Activated CD8-positive, alpha-beta T cell treated with anti-CD3 and anti-CD28 coated beads for 36 hours (primary cell): ENCODE measurements around the gene EPHB6. TPM values are rescaled to one million over a fixed set of nuclear protein-coding genes. Genes with fewer than 3 reads are reported as not detected.
A peak's percentile ranks its signal among the peaks of the same experiment; 100 is the strongest.

Experiments used
- ATAC-seq: fragments of 200-7000 bp; cut with Tn5 transposase; one replicate; pipeline ENCODE4 v1.10.0; 2021; ENCODE audit warnings: mild to moderate bottlenecking, moderate library complexity
- CTCF ChIA-PET: fragments of 350-600 bp; sonication (Branson Sonifier 250); formaldehyde crosslinking; loops from one replicate; lab custom pipeline; 2021; ENCODE audit warnings: antibody characterized with exemption; lab: Charles Lee
- POLR2A ChIA-PET: fragments of 350-600 bp; sonication (Branson Sonifier 250); formaldehyde crosslinking; loops from one replicate; lab custom pipeline; 2021; ENCODE audit warnings: antibody characterized with exemption; lab: Charles Lee
- DNase-seq: peaks from one replicate; pipeline ENCODE4 v3.0.0-alpha.2; 2020
- H3K27ac Mint-ChIP-seq: one replicate; pipeline ENCODE4 v1.8.0; 2021; ENCODE audit warnings: mild to moderate bottlenecking, mixed read lengths
- H3K27me3 Mint-ChIP-seq: one replicate; pipeline ENCODE4 v1.8.0; 2021; ENCODE audit warnings: mixed read lengths
- H3K36me3 Mint-ChIP-seq: one replicate; pipeline ENCODE4 v1.8.0; 2021; ENCODE audit warnings: low read depth, mixed read lengths
- H3K4me1 Mint-ChIP-seq: one replicate; pipeline ENCODE4 v1.8.0; 2021; ENCODE audit warnings: low read depth, mixed read lengths
- H3K4me3 Mint-ChIP-seq: one replicate; pipeline ENCODE4 v1.8.0; 2021; ENCODE audit warnings: mild to moderate bottlenecking, moderate library complexity, mixed read lengths
- H3K9me3 Mint-ChIP-seq: one replicate; pipeline ENCODE4 v1.8.0; 2021; ENCODE audit warnings: mixed read lengths
- intact Hi-C: fragments of 100-400 bp; cut with micrococcal nuclease; formaldehyde crosslinking; loops from one replicate; pipeline ENCODE4 v1.10.0; 2022
- total RNA-seq, 2 experiments: library from RNA; stranded (reverse); gene quantifications; one replicate each; pipeline ENCODE4 v1.2.3, GENCODE V29; 2021
- TF ChIP-seq, protein P1 (sequence below): fragments of 200-600 bp; IDR thresholded peaks from one replicate; pipeline ENCODE4 v1.8.0; 2022; ENCODE audit warnings: antibody characterized with exemption, mild to moderate bottlenecking

Gene EPHB6
- total RNA-seq, 2 experiments from 2014 or later: 3.5 to 5.5 TPM

DNA sequence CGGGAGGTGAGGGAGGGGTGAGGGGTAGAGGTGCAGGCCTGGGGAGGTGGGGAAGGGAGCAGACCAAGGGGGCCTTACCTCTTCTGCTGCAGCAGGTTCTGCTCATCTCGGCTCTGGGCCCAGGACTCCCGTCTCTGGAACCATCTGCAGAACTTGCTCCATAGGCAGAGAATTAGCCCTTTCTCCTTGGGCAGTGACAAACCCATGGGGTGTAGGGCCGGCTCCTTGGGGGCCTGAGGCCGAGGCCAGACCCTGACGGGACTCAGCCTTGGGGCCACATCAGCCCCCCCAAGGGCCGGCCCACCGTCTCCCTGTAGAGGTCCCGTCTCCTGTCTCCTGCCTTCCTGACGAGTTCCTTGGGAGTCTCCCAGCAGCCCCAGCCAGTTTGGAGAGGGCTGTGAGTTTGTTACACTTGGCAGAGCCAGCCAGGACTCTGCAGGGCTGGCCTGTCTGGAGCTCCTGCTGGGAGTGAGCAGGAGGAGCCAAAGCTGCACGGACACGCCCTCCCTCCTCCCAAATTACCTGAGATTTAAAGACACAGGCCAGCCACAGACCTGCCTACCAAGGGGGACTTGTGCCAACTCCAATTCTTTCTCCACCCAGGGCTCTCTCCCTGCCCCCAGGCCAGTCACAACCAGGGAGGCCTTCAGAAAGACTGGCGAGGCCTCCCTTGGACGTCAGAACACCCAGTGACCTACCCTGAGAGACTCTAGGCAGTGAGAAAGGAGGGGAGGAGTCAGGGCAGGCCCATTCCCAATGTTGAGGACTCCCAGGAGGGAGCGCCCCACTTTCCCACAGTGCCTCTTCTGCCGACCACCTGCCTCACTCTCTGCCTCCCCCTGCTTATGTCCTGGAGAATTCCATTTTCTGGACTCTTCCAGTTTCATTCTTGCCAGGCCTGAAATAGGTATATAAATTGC, 30.7 kb downstream of the EPHB6 start, which contains the start of gene TRPV6:
TSS of gene TRPV6 (minus strand) at position 435 of the 920 bp plus-strand sequence.
- TF ChIP-seq, protein P1, sequence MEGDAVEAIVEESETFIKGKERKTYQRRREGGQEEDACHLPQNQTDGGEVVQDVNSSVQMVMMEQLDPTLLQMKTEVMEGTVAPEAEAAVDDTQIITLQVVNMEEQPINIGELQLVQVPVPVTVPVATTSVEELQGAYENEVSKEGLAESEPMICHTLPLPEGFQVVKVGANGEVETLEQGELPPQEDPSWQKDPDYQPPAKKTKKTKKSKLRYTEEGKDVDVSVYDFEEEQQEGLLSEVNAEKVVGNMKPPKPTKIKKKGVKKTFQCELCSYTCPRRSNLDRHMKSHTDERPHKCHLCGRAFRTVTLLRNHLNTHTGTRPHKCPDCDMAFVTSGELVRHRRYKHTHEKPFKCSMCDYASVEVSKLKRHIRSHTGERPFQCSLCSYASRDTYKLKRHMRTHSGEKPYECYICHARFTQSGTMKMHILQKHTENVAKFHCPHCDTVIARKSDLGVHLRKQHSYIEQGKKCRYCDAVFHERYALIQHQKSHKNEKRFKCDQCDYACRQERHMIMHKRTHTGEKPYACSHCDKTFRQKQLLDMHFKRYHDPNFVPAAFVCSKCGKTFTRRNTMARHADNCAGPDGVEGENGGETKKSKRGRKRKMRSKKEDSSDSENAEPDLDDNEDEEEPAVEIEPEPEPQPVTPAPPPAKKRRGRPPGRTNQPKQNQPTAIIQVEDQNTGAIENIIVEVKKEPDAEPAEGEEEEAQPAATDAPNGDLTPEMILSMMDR: no peak
- Mint-ChIP-seq H3K36me3 (no peaks in the 10 kb centered on the region), H3K27ac (no peak within 1 kb of the TSS), H3K4me1 (no peaks in the 10 kb centered on the region), H3K27me3 (no peaks in the 10 kb centered on the region), H3K4me3 (no peak within 1 kb of the TSS), H3K9me3 (no peaks in the 10 kb centered on the region)
- ChIA-PET POLR2A (no interaction called here), CTCF (no interaction called here)
- DNase-seq (no peak), ATAC-seq (no peak)
- intact Hi-C loops: no loop called here

DNA sequence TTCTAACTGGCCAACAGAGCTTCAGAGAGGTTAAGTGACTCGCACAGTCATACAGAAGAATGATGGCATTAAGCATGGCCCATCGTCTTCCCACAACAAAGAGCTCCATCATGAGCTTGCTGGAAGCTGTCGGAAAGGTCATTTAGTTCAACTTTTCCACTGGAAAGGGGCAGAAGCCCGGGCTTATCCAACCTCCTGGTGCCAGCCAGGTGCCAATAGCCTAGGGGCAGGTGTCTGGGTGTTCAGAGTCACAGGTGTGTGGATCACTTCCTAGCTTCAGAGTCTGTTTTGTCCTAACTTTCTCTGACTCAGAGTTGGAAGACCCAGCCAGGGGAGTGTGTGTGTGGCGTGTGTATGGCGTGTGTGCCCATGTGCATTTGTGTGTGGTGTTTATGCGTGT, 32.0 kb downstream of the EPHB6 start:
- CTCF ChIA-PET: interaction anchor here (1.1 kb wide), 1 partner anchor 328 kb away, joined by 4 read pairs; no protein-coding TSS in a partner anchor
- POLR2A ChIA-PET: no interaction called here

DNA sequence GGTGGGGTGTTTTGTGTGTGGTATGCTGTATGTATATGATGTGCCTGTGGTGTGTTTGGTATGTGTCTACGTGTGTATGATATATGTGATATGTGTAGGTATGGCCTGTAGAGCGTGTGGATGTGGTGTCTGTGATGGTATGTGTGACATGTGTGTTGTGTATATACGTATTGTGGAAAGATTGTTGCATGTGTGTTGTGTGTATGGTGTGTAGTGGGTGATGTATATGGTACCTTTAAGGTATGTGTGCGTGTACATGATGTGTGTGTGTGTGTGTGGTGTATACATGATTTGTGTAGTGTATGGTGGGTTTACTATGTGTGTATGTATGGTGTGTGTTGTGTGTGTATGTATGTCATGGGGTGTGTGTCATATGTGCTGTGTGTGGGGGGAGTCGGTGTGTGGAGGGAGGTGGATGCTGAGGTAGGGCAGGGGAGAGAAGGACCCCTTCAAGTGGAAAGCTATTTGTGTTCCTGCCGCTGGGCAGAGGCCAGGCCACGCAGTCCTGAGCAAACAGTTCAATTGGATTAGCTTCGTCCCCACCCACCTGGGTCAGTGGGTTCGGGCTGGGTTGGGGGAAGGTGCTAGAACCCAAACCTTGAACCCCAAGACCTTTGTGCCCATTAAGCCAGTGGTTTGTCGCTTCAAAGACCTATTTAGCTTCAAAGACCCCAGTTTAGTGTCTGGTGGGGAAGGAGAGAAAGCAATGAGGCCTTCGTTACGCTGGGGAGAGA, 32.6 kb downstream of the EPHB6 start:
- Mint-ChIP-seq H3K27me3 (no peaks in the 10 kb centered on the region), H3K4me3 (no peak overlapping the region), H3K36me3 (no peaks in the 10 kb centered on the region), H3K4me1 (no peaks in the 10 kb centered on the region), H3K9me3 (no peaks in the 10 kb centered on the region), H3K27ac (no peak overlapping the region)
- ATAC-seq (no peak), DNase-seq (no peak)
- intact Hi-C loops: no loop called here
- POLR2A ChIA-PET: no interaction called here
- CTCF ChIA-PET: interaction anchor here (1.1 kb wide), 1 partner anchor 328 kb away, joined by 4 read pairs; no protein-coding TSS in a partner anchor
- TF ChIP-seq, protein P1: no peak

More for the DNA sequence above, 32.0 kb downstream of the EPHB6 start:
- TF ChIP-seq, protein P1: no peak
- no peak overlapping the region for H3K4me3 Mint-ChIP-seq
- no peaks in the 10 kb centered on the region for H3K4me1 Mint-ChIP-seq
- no peaks in the 10 kb centered on the region for H3K36me3 Mint-ChIP-seq
- H3K27ac Mint-ChIP-seq: no peak overlapping the region
- H3K27me3 Mint-ChIP-seq: no peaks in the 10 kb centered on the region
- ATAC-seq (no peak), DNase-seq (no peak)
- intact Hi-C loops: no loop called here
- H3K9me3 Mint-ChIP-seq: no peaks in the 10 kb centered on the region

DNA sequence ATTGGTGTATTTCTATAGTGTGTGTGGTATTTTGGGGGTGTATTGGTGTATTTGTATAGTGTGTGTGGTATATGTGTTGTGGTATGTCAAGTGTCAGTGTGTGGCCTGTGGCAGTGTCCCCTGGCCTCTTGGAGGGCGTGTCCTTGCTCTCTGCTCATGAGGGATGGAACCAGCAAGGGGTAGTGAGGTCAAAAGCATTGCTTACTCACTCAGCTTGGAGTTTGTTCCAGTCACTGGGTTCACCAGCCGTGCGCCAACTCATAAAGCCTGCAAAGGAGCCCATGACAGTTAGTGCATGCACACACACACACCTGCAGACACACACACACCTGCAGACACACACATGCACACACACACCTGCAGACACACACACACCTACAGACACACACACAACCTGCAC, 34.9 kb downstream of the EPHB6 start:
- POLR2A ChIA-PET: no interaction called here
- intact Hi-C loops: no loop called here
- no peak overlapping the region for H3K27ac Mint-ChIP-seq
- CTCF ChIA-PET: no interaction called here
- no peak for DNase-seq
- no peaks in the 10 kb centered on the region for H3K27me3 Mint-ChIP-seq
- H3K4me3 Mint-ChIP-seq: no peak overlapping the region
- TF ChIP-seq, protein P1: no peak
- H3K36me3 Mint-ChIP-seq: no peaks in the 10 kb centered on the region
- ATAC-seq: peak; percentile 30
- H3K9me3 Mint-ChIP-seq: no peaks in the 10 kb centered on the region
- no peaks in the 10 kb centered on the region for H3K4me1 Mint-ChIP-seq
